OCI-LY1 (cell line): Measurements from ENCODE around the gene PCDHB9.

ENCODE experiments used
- H2AFZ ChIP-seq: fragments of 200-600 bp; sonication (generic), shearing (Covaris generic); 2 replicates; pipeline ENCODE4 v1.6.0; 2014; ENCODE audit warnings: antibody characterized with exemption, mild to moderate bottlenecking, low read length
- H3F3A ChIP-seq: fragments of 200-600 bp; sonication (generic), shearing (Covaris generic); 2 replicates; pipeline ENCODE4 v1.6.0; 2014; ENCODE audit warnings: mild to moderate bottlenecking, antibody characterized with exemption, low read length, moderate library complexity; ENCODE audit not compliant: insufficient read depth
- H3K27ac ChIP-seq: fragments of 200-600 bp; sonication (generic); 2 replicates; pipeline ENCODE4 v1.5.1; 2014; ENCODE audit warnings: low read length, mixed run types, mild to moderate bottlenecking, low read depth; ENCODE audit not compliant: poor library complexity, severe bottlenecking
- H3K27me3 ChIP-seq: fragments of 200-600 bp; sonication (generic); 2 replicates; pipeline ENCODE4 v1.6.0; 2014; ENCODE audit warnings: antibody characterized with exemption, mild to moderate bottlenecking, low read length, moderate library complexity; ENCODE audit not compliant: insufficient read depth
- H3K36me3 ChIP-seq: fragments of 200-600 bp; sonication (generic); 2 replicates; pipeline ENCODE4 v1.6.1; 2014; ENCODE audit warnings: mild to moderate bottlenecking, antibody characterized with exemption, low read length, moderate library complexity, mixed read lengths; ENCODE audit not compliant: insufficient read depth
- H3K4me1 ChIP-seq: fragments of 200-600 bp; sonication (generic); 2 replicates; pipeline ENCODE4 v1.5.1; 2014; ENCODE audit warnings: mild to moderate bottlenecking, low read length, moderate library complexity; ENCODE audit not compliant: insufficient read depth, severe bottlenecking
- H3K4me2 ChIP-seq: fragments of 200-600 bp; sonication (generic), shearing (Covaris generic); 2 replicates; pipeline ENCODE4 v1.6.1; 2014; ENCODE audit warnings: low read length
- H3K4me3 ChIP-seq: fragments of 200-600 bp; sonication (generic); 2 replicates; pipeline ENCODE4 v1.5.1; 2014; ENCODE audit warnings: low read length, low read depth, mild to moderate bottlenecking, mixed read lengths; ENCODE audit not compliant: poor library complexity, severe bottlenecking
- H3K79me2 ChIP-seq: fragments of 200-600 bp; shearing (Covaris generic); 2 replicates; pipeline ENCODE4 v1.6.1; 2016; ENCODE audit warnings: mixed run types, low read length, mixed read lengths; ENCODE audit not compliant: insufficient read depth
- H3K9ac ChIP-seq: fragments of 200-600 bp; sonication (generic), shearing (Covaris generic); 2 replicates; pipeline ENCODE4 v1.6.1; 2014; ENCODE audit warnings: mild to moderate bottlenecking, low read length, mixed read lengths
- H3K9me2 ChIP-seq: fragments of 200-600 bp; sonication (generic), shearing (Covaris generic); 2 replicates; pipeline ENCODE4 v1.6.1; 2014; ENCODE audit warnings: low read depth, mild to moderate bottlenecking, low read length, mixed read lengths
- H3K9me3 ChIP-seq: fragments of 200-600 bp; shearing (Covaris generic); 2 replicates; pipeline ENCODE4 v1.6.1; 2014; ENCODE audit warnings: low read length, mixed read lengths
- H4K20me1 ChIP-seq: fragments of 200-600 bp; sonication (generic), shearing (Covaris generic); 2 replicates; pipeline ENCODE4 v1.6.0; 2016; ENCODE audit warnings: mild to moderate bottlenecking, low read length; ENCODE audit not compliant: insufficient read depth
- CTCF ChIP-seq: fragments of 200-600 bp; sonication (generic), shearing (Covaris generic); IDR thresholded peaks from 2 replicates; pipeline ENCODE4 v1.5.1; 2017; ENCODE audit warnings: mild to moderate bottlenecking, antibody characterized with exemption, low read length, moderate library complexity, mixed read lengths
- EZH2 ChIP-seq: fragments of 200-600 bp; sonication (generic), shearing (Covaris generic); IDR thresholded peaks from 2 replicates; pipeline ENCODE4 v1.8.0; 2017; ENCODE audit warnings: borderline replicate concordance, mixed run types, mild to moderate bottlenecking, antibody characterized with exemption, low read length, moderate library complexity, mixed read lengths

PCDHB9 gene

GRCh38 chr5:141236516-141237313, 49.8 kb downstream of the PCDHB9 start:
- no peak overlapping the region for H3K27ac ChIP-seq
- no peak overlapping the region for H2AFZ ChIP-seq
- no peak overlapping the region for H3K4me2 ChIP-seq
- H3K79me2 ChIP-seq: no peaks in the 10 kb centered on the region
- H4K20me1 ChIP-seq: no peaks in the 10 kb centered on the region
- no peaks in the 10 kb centered on the region for H3K4me1 ChIP-seq
- no peaks in the 10 kb centered on the region for H3K9me2 ChIP-seq
- no peaks in the 10 kb centered on the region for H3K27me3 ChIP-seq
- TF ChIP-seq EZH2 (no peak), CTCF (no peak)
- H3K4me3 ChIP-seq: no peak overlapping the region
- peaks cover 7% of the 10 kb centered on the region; the same call in 1 of the 2 replicates for H3K9me3 ChIP-seq
- H3F3A ChIP-seq: no peaks in the 10 kb centered on the region
- no peaks in the 10 kb centered on the region for H3K36me3 ChIP-seq
- no peak overlapping the region for H3K9ac ChIP-seq
